ENCODE data around the gene NACA2.
A peak's percentile ranks its signal among the peaks of the same experiment; 100 is the strongest.
"Not testable (repeated sequence)": the region's sequence is repeated elsewhere in the genome, so short reads cannot be mapped to it uniquely, and the experiment has no call there.

The NACA2 gene

DNA sequence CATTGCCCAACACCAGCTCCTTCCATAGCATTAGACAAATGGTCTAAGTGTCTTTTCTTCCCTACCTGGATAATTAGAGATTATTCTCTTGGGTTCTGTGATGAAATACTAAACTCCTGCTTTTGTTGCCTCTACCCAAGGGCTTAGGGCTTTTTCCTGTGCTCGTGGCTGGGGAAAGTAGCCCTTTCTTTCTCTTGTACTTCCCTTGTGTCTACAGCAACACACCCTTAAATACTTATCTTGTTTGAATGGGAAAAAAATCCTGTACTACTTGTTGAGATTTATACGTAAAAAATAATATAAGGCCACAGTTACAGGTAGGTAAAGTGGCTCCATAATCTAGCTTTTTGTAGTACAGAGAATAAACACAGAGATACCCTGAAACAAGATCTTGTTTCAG lies 7.0 kb upstream of the NACA2 start:
- DNase-seq, result no peak

DNA sequence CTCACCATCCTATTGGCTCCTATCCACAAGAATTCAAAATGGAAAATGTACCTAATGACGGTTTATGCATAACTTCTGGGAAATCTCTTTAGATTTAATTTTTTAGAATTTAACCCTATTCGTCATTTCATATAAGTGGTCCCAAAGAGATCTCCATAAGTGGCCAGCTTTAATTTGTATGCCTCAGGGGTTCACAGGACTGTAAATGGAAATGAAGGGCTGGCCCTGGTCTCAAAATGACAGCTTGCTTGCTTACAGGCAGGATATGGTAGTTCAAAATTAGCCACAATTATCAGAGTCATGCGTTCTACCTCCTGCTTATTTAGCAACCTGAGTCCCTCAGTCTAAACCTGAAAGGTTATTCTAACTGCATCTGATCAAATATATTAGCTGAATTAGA lies 6.6 kb upstream of the NACA2 start:
- DNase-seq, result no peak

- DNase-seq, result no peak
These were observed 4.6 kb upstream of the NACA2 start for GRCh38 chr17:61595418-61596186.

- peak; percentile 36 for DNase-seq
These were observed 3.3 kb upstream of the NACA2 start for GRCh38 chr17:61594294-61594825.

DNA sequence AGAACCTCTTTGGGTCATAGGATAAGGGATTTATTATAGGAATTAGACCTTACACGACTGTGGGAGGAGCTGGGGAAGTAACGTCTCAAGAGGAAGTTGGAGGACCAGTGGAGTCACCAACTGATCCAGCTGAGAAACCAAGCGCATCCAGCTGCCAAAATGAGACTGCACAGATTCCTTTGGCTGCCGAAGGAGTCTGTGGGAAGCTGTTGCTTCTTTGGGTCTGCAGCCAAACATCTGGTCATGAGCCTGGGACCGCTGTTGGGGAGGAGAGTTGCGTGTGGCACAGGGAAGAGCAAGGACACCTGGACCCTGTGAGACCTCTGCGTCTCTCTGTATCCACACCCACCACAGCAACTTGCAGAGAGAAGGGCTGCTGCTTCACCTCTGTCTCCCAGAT lies 2.4 kb upstream of the NACA2 start:
- no peak for DNase-seq

- no peak for DNase-seq
These were observed 911 bp upstream of the NACA2 start for GRCh38 chr17:61591930-61592329.

- DNase-seq, result no peak
These were observed 1.0 kb downstream of the NACA2 start for GRCh38 chr17:61589990-61590389.

DNA sequence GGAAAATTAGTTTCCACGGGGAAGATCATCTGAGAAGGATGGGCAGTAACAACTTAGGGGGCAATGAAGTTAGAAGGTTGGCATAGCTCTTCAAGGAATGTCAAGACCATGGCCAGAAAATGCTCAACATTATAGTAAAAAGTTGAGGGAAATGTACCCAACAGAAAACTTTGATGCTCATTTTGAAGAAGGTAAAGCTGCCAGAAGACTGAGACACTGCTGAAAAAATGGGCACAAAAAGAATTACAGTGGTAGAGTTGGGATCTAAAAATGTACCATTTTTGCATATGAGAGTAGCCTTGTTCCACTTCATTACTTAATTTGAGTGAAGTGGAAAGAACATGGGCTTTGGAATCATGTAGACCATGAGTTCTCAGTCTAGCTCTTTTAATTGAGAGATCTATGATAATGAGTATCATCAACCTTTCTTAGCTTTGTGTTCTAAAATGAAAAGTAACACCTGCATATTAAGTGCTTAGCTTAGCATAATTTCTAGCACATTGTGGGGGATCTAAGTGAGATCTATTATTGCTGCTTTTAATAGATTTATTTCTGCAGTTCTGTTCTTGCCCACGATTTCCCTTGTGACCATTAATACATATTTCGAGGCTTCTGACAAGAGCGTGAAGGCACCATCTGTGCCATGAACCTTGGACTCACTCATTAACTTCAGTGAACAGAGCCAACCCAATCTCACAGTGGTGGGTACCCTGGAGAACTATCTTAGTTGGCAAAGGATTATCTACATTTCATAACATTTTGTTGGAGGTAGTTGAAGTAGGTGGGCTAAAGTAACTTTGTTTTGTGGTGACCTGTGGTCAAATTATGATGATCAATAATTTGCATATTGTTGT lies 3.0 kb downstream of the NACA2 start:
- DNase-seq, result no peak

GRCh38 chr17:61587242-61587641 lies 3.8 kb downstream of the NACA2 start:
- DNase-seq, result no peak

GRCh38 chr17:61586622-61587021 lies 4.4 kb downstream of the NACA2 start:
- DNase-seq, result not testable (repeated sequence)

DNA sequence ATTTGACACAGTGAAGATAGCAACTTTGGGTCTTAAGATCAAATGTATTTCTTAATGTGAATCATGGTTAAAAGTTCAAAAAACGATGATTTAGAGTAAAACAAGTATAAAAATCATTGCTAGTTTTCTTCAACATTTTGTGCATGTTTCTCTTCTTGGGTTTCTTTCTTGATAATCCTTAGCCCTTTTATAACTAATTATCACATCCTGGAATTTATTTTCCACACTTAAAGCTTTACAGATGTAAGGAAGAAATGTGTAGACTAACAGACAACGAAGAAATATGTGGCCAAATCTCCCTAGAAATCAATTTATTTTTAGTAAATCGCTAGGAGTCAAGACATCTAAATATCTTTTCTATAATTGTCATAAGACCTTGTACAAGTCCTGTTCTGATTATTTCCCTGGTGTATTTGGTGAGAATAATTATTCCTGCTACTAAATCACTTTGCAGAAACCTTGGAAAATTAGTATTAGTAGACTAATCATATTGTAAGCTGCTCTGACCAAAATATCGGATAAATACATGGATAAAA lies 4.9 kb downstream of the NACA2 start:
- DNase-seq, result no peak

DNA sequence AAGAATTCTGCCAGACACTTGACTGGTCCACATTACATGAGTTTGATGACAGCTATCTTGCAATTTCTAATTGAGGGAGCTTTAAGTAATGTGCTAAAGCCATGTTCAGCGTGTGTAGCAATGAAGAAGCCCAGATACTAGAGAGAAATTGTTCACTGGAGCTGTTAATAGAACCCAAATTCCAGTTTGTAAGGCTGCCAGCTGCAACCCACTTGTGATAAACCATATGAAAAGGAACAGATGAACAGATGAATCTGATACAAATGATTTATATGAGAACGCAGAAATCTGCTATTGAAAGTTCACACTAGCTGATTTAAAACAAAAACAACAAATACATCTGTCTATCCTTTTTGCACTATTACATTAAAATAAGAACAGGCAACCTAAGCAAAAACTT lies 6.2 kb downstream of the NACA2 start:
- DNase-seq, result no peak

DNA sequence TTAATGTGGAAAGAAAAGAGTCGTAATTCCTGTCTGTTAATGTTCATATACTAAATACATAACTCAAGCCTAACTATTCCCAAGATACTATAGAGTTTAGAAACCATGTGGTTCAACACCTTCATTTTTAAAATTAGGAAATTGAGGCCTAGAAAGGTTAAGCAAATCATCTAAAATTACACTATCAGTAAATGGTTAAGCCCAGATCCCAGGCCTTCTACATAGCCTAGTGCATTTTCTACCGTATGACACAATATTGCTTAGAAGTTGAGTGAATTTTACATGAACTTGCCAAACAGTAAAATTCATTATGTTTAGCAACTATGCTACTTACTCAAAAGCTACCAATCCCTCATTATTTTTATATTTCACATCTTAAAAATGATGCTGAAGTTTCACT lies 6.8 kb downstream of the NACA2 start:
- DNase-seq, result no peak

- no peak for DNase-seq
These were observed 7.3 kb downstream of the NACA2 start for GRCh38 chr17:61583660-61584264.

DNA sequence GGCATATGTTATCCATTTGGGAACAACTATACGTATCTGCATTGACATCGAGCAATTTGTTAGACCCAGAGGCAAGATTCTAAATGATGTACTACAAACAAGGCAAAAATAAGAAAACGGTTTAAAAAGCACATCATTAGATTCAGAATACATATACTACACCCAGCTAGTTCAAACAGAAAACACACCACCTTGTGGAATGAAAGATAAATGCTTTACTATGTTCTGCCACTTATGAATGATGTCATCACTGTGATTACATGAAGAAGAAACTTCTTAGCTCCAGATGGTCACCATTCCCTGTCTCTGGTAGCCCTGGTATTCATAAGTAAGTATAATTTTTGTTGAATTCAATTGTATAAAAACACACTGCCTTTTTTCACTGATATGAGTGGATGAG lies 7.8 kb downstream of the NACA2 start:
- DNase-seq, result peak; percentile 78

GRCh38 chr17:61582593-61582992 lies 8.4 kb downstream of the NACA2 start:
- DNase-seq, result no peak

DNA sequence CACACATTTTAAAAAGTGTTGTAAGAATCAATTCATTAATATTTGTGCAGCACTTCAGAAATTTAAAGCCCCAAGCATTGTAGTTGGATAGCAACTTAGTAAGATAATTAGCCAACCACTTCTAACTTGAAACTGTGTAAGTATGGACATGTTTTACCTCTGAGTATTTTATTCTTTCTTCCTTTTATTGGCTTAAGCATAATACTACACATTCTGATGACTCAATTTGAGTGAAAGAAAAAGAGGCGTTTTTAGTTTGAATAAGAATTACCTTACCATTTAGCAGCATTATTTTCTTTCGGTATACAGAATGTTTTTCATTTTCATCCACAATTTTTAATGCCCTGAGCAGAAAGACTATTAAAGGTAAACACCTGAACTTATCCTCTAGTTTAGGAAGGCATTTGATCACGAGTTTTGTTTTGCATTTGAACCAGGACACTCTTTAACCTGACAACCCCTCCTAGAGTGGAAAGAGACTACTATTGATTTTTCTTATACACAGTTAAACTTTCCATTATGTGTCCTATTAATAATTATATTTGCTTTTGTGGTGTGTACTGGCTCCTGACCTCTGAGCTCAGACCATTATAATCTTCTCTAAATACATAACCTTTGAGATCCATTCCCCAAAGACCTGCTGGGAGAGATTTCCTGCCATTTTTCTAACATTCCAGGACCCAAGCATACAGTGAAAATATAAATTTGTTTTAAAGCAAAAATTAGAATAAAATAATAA lies 9.2 kb downstream of the NACA2 start:
- no peak for DNase-seq

GRCh38 chr17:61580502-61580901 lies 10.5 kb downstream of the NACA2 start:
- no peak for DNase-seq

- DNase-seq, result peak; percentile 72
These were observed 11.1 kb downstream of the NACA2 start for GRCh38 chr17:61579961-61580360.

GRCh38 chr17:61579347-61579746 lies 11.7 kb downstream of the NACA2 start:
- no peak for DNase-seq

- no peak for DNase-seq
These were observed 12.4 kb downstream of the NACA2 start for GRCh38 chr17:61578645-61579044.

- DNase-seq, result no peak
These were observed 15.0 kb downstream of the NACA2 start for GRCh38 chr17:61575983-61576382.
